B cell (primary cell): ENCODE results near the gene DENND1A. TPM values are rescaled to one million over a fixed set of nuclear protein-coding genes. Genes with fewer than 3 reads are reported as not detected.

Source experiments
- ATAC-seq: fragments of 200-7000 bp; cut with Tn5 transposase; one replicate; pipeline ENCODE4 v1.10.0; 2021; ENCODE audit warnings: low read depth, mild to moderate bottlenecking, moderate number of reproducible peaks, moderate library complexity
- CTCF ChIA-PET: fragments of 350-600 bp; sonication (Branson Sonifier 250); formaldehyde crosslinking; loops from one replicate; lab custom pipeline; 2021; ENCODE audit warnings: antibody characterized with exemption, inconsistent platforms; lab: Charles Lee
- POLR2A ChIA-PET: fragments of 350-600 bp; sonication (Branson Sonifier 250); formaldehyde crosslinking; loops from one replicate; lab custom pipeline; 2021; ENCODE audit warnings: antibody characterized with exemption; lab: Charles Lee
- DNase-seq: peaks from one replicate; pipeline ENCODE4 v3.0.0; 2013
- H2AFZ ChIP-seq: 2 replicates; pipeline ENCODE4 v1.6.1; 2012; ENCODE audit warnings: mild to moderate bottlenecking, low read depth, low read length; ENCODE audit not compliant: insufficient read depth, poor library complexity, severe bottlenecking
- H3K27ac ChIP-seq, 2 donors: 1 replicate in 1 of 2; 2 replicates in 1 of 2; pipeline ENCODE4 v1.5.1; 2012 to 2013; ENCODE audit warnings: low read length in 2 of 2, mild to moderate bottlenecking in 2 of 2, moderate library complexity in 1 of 2
- H3K27me3 ChIP-seq, 4 experiments: fragments of 200-600 bp in 1 of 4; sonication (generic) in 1 of 4; replicated peaks in 1 of 4; 1 replicate in 2 of 4; 2 replicates in 2 of 4; pipeline versions ENCODE4 v1.6.1 to v1.7.0; 2013 to 2016; ENCODE audit warnings: low read length in 3 of 4, mild to moderate bottlenecking in 2 of 4, mixed read lengths in 1 of 4, moderate library complexity in 1 of 4; ENCODE audit not compliant: insufficient read depth in 4 of 4, control insufficient read depth in 3 of 4; ENCODE audit errors: control extremely low read depth in 1 of 4
- H3K36me3 ChIP-seq, 2 experiments: replicated peaks in 1 of 2; 1 replicate in 1 of 2; 2 replicates in 1 of 2; pipeline versions ENCODE4 v1.6.1 to v1.7.1; 2013; ENCODE audit warnings: low read length in 1 of 2; ENCODE audit not compliant: insufficient read depth in 2 of 2, control insufficient read depth in 1 of 2; ENCODE audit errors: control extremely low read depth in 1 of 2, extremely low read depth in 1 of 2
- H3K4me1 ChIP-seq, 2 donors: fragments of 200-600 bp in 1 of 2; sonication (generic) in 1 of 2; 1 replicate in 1 of 2; 2 replicates in 1 of 2; pipeline versions ENCODE4 v1.5.1 to v1.6.1; 2013 to 2017; ENCODE audit warnings: low read length in 2 of 2; ENCODE audit not compliant: control insufficient read depth in 2 of 2, insufficient read depth in 2 of 2
- H3K4me2 ChIP-seq: replicated peaks from 2 replicates; pipeline ENCODE3; 2012; ENCODE audit warnings: mild to moderate bottlenecking, low read depth, low read length; ENCODE audit not compliant: poor library complexity, severe bottlenecking
- H3K4me3 ChIP-seq, 5 experiments: fragments of 200-600 bp in 1 of 5; sonication (generic) in 1 of 5; 1 replicate in 3 of 5; 2 replicates in 2 of 5; pipeline versions ENCODE4 v1.5.1 to v1.7.0; 2011 to 2016; ENCODE audit warnings: low read length in 4 of 5, mild to moderate bottlenecking in 4 of 5, low read depth in 2 of 5, control low read depth in 1 of 5, moderate library complexity in 1 of 5; ENCODE audit not compliant: insufficient read depth in 1 of 5; ENCODE audit errors: control extremely low read depth in 1 of 5, extremely low read depth in 1 of 5
- H3K79me2 ChIP-seq: fragments of 200-600 bp; sonication (generic); one replicate; pipeline ENCODE4 v1.6.0; 2016; ENCODE audit warnings: low read length; ENCODE audit not compliant: control insufficient read depth, insufficient read depth
- H3K9ac ChIP-seq: fragments of 200-600 bp; sonication (generic); 2 replicates; pipeline ENCODE4 v1.6.1; 2017; ENCODE audit warnings: mild to moderate bottlenecking, low read length, moderate library complexity
- H3K9me3 ChIP-seq, 3 donors: one replicate each; pipeline versions ENCODE4 v1.6.1 to v1.7.1; 2013; ENCODE audit warnings: low read length in 2 of 3; ENCODE audit not compliant: control insufficient read depth in 2 of 3, insufficient read depth in 1 of 3; ENCODE audit errors: control extremely low read depth in 1 of 3
- H4K20me1 ChIP-seq: 2 replicates; pipeline ENCODE4 v1.6.0; 2012; ENCODE audit warnings: mild to moderate bottlenecking, low read length; ENCODE audit not compliant: insufficient read depth, control insufficient read depth, poor library complexity, severe bottlenecking
- H3K27ac Mint-ChIP-seq: one replicate; pipeline ENCODE4 v1.8.0; 2021; ENCODE audit warnings: mixed read lengths
- H3K27me3 Mint-ChIP-seq: one replicate; pipeline ENCODE4 v1.8.0; 2021; ENCODE audit warnings: mixed read lengths
- H3K4me1 Mint-ChIP-seq: one replicate; pipeline ENCODE4 v1.8.0; 2021; ENCODE audit warnings: mixed read lengths
- H3K4me3 Mint-ChIP-seq: one replicate; pipeline ENCODE4 v1.8.0; 2021; ENCODE audit warnings: mixed read lengths
- H3K9me3 Mint-ChIP-seq: one replicate; pipeline ENCODE4 v1.8.0; 2022; ENCODE audit warnings: mixed read lengths; ENCODE audit not compliant: insufficient read depth
- EZH2 ChIP-seq: IDR thresholded peaks from 2 replicates; pipeline ENCODE4 v1.6.1; 2012; ENCODE audit warnings: borderline replicate concordance, low read depth, mild to moderate bottlenecking, moderate library complexity, low read length; ENCODE audit not compliant: insufficient read depth, poor library complexity, severe bottlenecking
- WGBS: methylation state at CpG from one replicate; pipeline ENCODE4 v1.1.5; 2013; ENCODE audit warnings: missing lambda C conversion rate; ENCODE audit not compliant: insufficient coverage; 5-methylcytosine and 5-hydroxymethylcytosine counted together
- intact Hi-C: fragments of 100-400 bp; cut with micrococcal nuclease; formaldehyde crosslinking; loops from one replicate; pipeline ENCODE4 v1.10.0; 2022
- polyA plus RNA-seq: library from polyadenylated mRNA; depleted of rRNA; stranded (reverse); fragments of >200 nt; gene quantifications from 2 replicates; pipeline ENCODE4 v1.2.3, GENCODE V29; 2012
- total RNA-seq, 2 donors: library from RNA; stranded (reverse); fragments of 120-200 nt in 1 of 2; gene quantifications; 1 replicate in 1 of 2; 2 replicates in 1 of 2; pipeline versions ENCODE4 v1.2.3 to v1.2.4, GENCODE V29; 2013 to 2022
- TF ChIP-seq, protein P1 (sequence below): fragments of 200-600 bp; IDR thresholded peaks from one replicate; pipeline ENCODE4 v1.8.0; 2022; ENCODE audit warnings: antibody characterized with exemption, mild to moderate bottlenecking

The DENND1A gene
- total and polyA plus RNA-seq, 2 donors (not counting 1 experiment from before 2014, with no cell fraction given) = 10.8 to 26.0 TPM

DNA sequence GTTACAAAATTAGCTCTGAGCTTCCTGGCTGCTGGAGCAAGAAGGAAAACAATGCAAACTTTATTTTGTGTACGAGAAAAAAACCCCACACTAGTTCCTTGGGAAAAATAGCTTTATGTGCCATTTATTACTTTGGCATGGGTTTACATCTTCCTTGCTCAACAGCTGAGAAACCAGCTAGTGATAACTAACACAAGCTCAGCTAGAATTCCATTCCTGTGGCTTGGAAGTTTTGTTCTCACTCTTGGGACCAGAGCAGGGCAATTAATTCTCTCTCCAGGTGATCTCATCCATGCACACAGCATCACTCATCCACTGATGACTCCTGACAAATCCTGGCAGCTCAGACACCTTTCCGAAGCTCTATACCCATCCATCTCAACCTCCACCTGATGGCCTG, 469.8 kb downstream of the DENND1A start:
- H3K9me3 ChIP-seq = no peaks in the 10 kb centered on the region
- Mint-ChIP-seq H3K9me3 (no peaks in the 10 kb centered on the region), H3K27ac (no peak overlapping the region), H3K4me1 (no peaks in the 10 kb centered on the region), H3K4me3 (no peak overlapping the region), H3K27me3 (no peaks in the 10 kb centered on the region)
- no peaks in the 10 kb centered on the region for H4K20me1 ChIP-seq
- DNase-seq (no peak), ATAC-seq (no peak)
- 100% methylated on average over 1 of the region's 2 CpGs for WGBS
- no peak overlapping the region for H3K27ac ChIP-seq
- ChIA-PET POLR2A (no interaction called here), CTCF (interaction anchor here (1.6 kb wide), 1 partner anchor 9 kb away, joined by 5 read pairs; no protein-coding TSS in a partner anchor)
- no peak overlapping the region for H3K4me3 ChIP-seq
- H3K4me2 ChIP-seq = no peak overlapping the region
- H3K9ac ChIP-seq = no peak overlapping the region
- peaks cover 0 to 18% of the 10 kb centered on the region in 2 experiments for H3K36me3 ChIP-seq
- intact Hi-C loops = no loop called here
- H3K4me1 ChIP-seq = no peaks in the 10 kb centered on the region
- no peaks in the 10 kb centered on the region for H3K79me2 ChIP-seq
- TF ChIP-seq EZH2 = no peak
- TF ChIP-seq, protein P1, sequence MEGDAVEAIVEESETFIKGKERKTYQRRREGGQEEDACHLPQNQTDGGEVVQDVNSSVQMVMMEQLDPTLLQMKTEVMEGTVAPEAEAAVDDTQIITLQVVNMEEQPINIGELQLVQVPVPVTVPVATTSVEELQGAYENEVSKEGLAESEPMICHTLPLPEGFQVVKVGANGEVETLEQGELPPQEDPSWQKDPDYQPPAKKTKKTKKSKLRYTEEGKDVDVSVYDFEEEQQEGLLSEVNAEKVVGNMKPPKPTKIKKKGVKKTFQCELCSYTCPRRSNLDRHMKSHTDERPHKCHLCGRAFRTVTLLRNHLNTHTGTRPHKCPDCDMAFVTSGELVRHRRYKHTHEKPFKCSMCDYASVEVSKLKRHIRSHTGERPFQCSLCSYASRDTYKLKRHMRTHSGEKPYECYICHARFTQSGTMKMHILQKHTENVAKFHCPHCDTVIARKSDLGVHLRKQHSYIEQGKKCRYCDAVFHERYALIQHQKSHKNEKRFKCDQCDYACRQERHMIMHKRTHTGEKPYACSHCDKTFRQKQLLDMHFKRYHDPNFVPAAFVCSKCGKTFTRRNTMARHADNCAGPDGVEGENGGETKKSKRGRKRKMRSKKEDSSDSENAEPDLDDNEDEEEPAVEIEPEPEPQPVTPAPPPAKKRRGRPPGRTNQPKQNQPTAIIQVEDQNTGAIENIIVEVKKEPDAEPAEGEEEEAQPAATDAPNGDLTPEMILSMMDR = no peak
- no peak overlapping the region for H2AFZ ChIP-seq
- H3K27me3 ChIP-seq = no peaks in the 10 kb centered on the region

DNA sequence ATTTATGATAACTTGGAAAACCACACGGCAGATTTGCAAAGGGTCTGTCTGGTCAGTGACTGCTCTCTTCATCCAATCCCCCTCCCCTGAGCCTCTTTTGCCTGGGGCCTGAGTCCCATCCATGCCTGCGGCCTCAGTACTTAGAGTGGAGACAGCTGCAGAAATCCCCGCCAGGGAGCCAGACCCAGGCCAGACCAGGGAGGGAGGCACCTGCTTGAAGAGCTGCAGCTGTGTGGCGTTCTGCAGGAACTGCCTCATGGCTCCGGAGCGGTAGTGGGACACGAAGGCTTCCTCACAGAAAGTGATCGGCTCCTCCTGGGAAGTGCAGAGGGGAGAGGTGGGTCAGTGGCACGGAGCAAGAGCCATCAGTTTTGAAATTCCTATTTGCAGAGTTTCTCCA, 472.3 kb downstream of the DENND1A start:
- ChIA-PET CTCF (no interaction called here), POLR2A (no interaction called here)
- intact Hi-C loops = no loop called here
- Histone ChIP-seq H4K20me1 (no peaks in the 10 kb centered on the region), H3K9me3 (no peaks in the 10 kb centered on the region), H3K4me1 (no peaks in the 10 kb centered on the region), H3K9ac (no peak overlapping the region), H3K27me3 (no peaks in the 10 kb centered on the region), H2AFZ (no peak overlapping the region), H3K27ac (no peak overlapping the region), H3K4me2 (no peak overlapping the region), H3K79me2 (no peaks in the 10 kb centered on the region), H3K36me3 (peaks cover 0 to 22% of the 10 kb centered on the region in 2 experiments), H3K4me3 (no peak overlapping the region)
- Mint-ChIP-seq H3K4me3 (no peak overlapping the region), H3K4me1 (no peaks in the 10 kb centered on the region), H3K27ac (no peak overlapping the region), H3K27me3 (no peaks in the 10 kb centered on the region), H3K9me3 (no peaks in the 10 kb centered on the region)
- no peak for ATAC-seq
- 100% methylated on average over 8 of the region's 9 CpGs for WGBS
- TF ChIP-seq, protein P1 = no peak
- TF ChIP-seq EZH2 = no peak
- DNase-seq = no peak
